Right lobe of liver (tissue), 6 donors: Measurements from ENCODE around the gene TPBGL. TPM values are rescaled to one million over a fixed set of nuclear protein-coding genes. Genes with fewer than 3 reads are reported as not detected.

ENCODE experiments used
- ATAC-seq, 4 donors: fragments of 200-7000 bp; cut with Tn5 transposase; one replicate each; pipeline ENCODE4 v1.9.1; 2020; ENCODE audit warnings: mild to moderate bottlenecking in 4 of 4, moderate library complexity in 4 of 4
- DNase-seq, 3 donors: peaks; one replicate each; pipeline ENCODE4 v3.0.0-alpha.2; 2020
- H3K27ac ChIP-seq, 3 donors: fragments of 200-600 bp; one replicate each; pipeline ENCODE4 v1.8.0; 2022
- H3K27me3 ChIP-seq, 2 donors: fragments of 200-600 bp; one replicate each; pipeline ENCODE4 v1.8.0; 2022
- H3K36me3 ChIP-seq, 4 donors: fragments of 200-600 bp; sonication (generic) in 1 of 4; one replicate each; pipeline versions ENCODE4 v1.5.1 to v1.8.0; 2017 to 2022; ENCODE audit warnings: control low read depth in 1 of 4
- H3K4me1 ChIP-seq, 4 donors: fragments of 200-600 bp; sonication (generic) in 1 of 4; one replicate each; pipeline versions ENCODE4 v1.5.1 to v1.8.0; 2017 to 2022; ENCODE audit warnings: control low read depth in 1 of 4
- H3K4me3 ChIP-seq, 3 donors: fragments of 200-600 bp; one replicate each; pipeline ENCODE4 v1.8.0; 2022
- H3K9me3 ChIP-seq, 4 donors: fragments of 200-600 bp; sonication (generic) in 1 of 4; one replicate each; pipeline versions ENCODE4 v1.5.1 to v1.8.0; 2017 to 2022; ENCODE audit warnings: control low read depth in 1 of 4
- POLR2A ChIP-seq: fragments of 450-650 bp; IDR thresholded peaks from one replicate; pipeline ENCODE4 v1.6.1; 2017; ENCODE audit warnings: antibody characterized with exemption, mild to moderate bottlenecking
- WGBS: methylation state at CpG from one replicate; pipeline ENCODE4 v1.1.6; 2018; ENCODE audit warnings: low coverage, low lambda C conversion rate; ENCODE audit not compliant: insufficient coverage; ENCODE audit errors: missing lambda C conversion rate; 5-methylcytosine and 5-hydroxymethylcytosine counted together
- intact Hi-C, 2 donors: fragments of 100-400 bp; cut with DNase I; formaldehyde crosslinking; loops; one replicate each; pipeline versions ENCODE4 v1.11.2 to v1.14.1; 2022
- total RNA-seq, 6 experiments: library from RNA; depleted of rRNA in 2 of 6; stranded (reverse); fragments of >200 nt in 2 of 6; fragmentation: NEBNext Ultra II Directional in 3 of 6; extraction: Animal tissue kit (Norgen Biotek cat#: 25700) in 3 of 6; gene quantifications; one replicate each; pipeline versions ENCODE4 v1.1.0 to v1.2.4, GENCODE V29; 2016 to 2023
- TF ChIP-seq, protein P1 (sequence below), 4 donors: fragments of 200-600 bp in 3 of 4; fragments of 450-650 bp in 1 of 4; IDR thresholded peaks; one replicate each; pipeline versions ENCODE4 v1.5.1 to v1.8.0; 2016 to 2022; ENCODE audit warnings: antibody characterized with exemption in 4 of 4, mild to moderate bottlenecking in 2 of 4
- donor health status: DM: no; HTN: yes; CAD: no.
- donor health status: DM: no; HTN: no; CAD: no.
- donor health status: DM: no; HTN: no; CAD: no.
- donor health status: DM: no; HTN: yes; CAD: no.
- donor health status: DM: no; HTN: yes; CAD: no.

TPBGL gene
- total RNA-seq, 6 experiments from 2014 or later: not detected

DNA sequence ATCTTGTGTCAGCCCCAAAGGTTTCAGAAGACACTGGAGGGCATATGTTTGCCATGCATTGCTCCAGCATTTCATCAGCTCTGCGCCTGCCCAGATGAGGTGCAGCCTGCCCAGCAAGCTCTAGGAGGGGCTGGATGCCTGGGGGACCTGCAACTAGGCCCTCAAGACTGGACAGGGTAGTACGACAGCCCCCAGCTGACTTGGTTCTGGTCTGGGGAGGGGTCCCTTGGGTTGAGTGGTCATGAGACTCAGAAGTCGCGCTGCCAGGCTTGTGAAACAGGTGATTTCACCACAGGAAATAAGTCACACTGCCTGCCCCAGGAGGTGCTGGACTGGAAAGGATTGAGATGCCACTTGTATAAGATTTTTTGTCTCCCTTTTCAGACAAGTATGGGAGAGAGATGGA lies 23.4 kb downstream of the TPBGL start:
- DNase-seq (peak in 2 of 3 donors; percentile 49 to 52), ATAC-seq (peak in 1 of 4 donors; percentile 2)
- H3K36me3 ChIP-seq: peaks cover 0 to 4% (median 0%) of the 10 kb centered on the region in 4 donors
- no peak overlapping the region for H3K4me3 ChIP-seq
- intact Hi-C loops: no loop called here
- no peak for TF ChIP-seq POLR2A
- TF ChIP-seq, protein P1, sequence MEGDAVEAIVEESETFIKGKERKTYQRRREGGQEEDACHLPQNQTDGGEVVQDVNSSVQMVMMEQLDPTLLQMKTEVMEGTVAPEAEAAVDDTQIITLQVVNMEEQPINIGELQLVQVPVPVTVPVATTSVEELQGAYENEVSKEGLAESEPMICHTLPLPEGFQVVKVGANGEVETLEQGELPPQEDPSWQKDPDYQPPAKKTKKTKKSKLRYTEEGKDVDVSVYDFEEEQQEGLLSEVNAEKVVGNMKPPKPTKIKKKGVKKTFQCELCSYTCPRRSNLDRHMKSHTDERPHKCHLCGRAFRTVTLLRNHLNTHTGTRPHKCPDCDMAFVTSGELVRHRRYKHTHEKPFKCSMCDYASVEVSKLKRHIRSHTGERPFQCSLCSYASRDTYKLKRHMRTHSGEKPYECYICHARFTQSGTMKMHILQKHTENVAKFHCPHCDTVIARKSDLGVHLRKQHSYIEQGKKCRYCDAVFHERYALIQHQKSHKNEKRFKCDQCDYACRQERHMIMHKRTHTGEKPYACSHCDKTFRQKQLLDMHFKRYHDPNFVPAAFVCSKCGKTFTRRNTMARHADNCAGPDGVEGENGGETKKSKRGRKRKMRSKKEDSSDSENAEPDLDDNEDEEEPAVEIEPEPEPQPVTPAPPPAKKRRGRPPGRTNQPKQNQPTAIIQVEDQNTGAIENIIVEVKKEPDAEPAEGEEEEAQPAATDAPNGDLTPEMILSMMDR (IDR thresholded peaks at IDR 0.05): no peak
- WGBS: no CpG with 5 or more reads among the region's 4 CpGs
- no peaks in the 10 kb centered on the region for H3K27me3 ChIP-seq
- H3K9me3 ChIP-seq: no peaks in the 10 kb centered on the region
- H3K27ac ChIP-seq: no peak overlapping the region
- no peaks in the 10 kb centered on the region for H3K4me1 ChIP-seq

DNA sequence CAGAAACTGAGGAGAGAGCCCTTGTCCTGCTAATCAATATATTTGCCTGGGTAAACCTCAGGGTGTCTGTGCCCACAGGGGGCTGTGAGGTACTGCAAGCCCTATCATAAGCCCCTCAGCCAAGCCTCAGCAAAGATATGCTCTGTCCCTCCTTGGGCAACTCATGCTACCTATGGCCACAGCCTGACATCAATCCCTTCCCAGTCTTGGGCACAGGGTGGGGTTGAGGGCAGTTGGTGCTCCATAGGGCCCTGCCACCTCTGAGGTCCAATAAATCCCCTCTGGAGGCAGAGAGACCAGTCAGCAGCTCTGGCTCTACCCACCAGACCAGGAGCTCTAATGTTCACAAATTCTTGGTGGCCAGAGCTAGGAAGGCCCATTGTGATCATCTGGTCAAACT lies 23.8 kb downstream of the TPBGL start:
- ATAC-seq: peak in 1 of 4 donors; percentile 1
- DNase-seq: peak in 2 of 3 donors; percentile 30
- Histone ChIP-seq H3K4me1 (no peaks in the 10 kb centered on the region), H3K4me3 (no peak overlapping the region), H3K27ac (no peak overlapping the region), H3K36me3 (peaks cover 0 to 4% (median 0%) of the 10 kb centered on the region in 4 donors), H3K27me3 (no peaks in the 10 kb centered on the region), H3K9me3 (no peaks in the 10 kb centered on the region)
- intact Hi-C loops: no loop called here
- TF ChIP-seq, protein P1 (IDR thresholded peaks at IDR 0.05): no peak
- no peak for TF ChIP-seq POLR2A

DNA sequence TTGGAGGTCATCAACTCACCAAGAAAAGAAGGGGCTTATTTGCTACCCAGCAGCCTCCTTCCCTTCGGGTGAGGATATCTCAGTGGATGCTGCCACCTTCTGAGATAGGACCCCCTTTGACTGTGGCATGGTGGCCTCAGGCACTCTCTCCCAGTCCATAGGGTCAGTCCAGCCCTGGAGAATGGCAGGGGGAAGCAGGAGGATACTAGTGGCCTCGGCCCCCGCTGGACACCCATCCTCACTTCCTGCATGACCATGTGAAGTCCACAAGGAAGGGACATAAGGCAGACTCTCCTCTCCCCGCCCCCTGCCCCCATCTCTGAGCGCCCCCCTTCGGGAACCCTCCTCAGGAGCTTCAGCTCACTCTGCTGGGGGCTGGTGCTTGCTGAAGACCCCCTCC lies 24.4 kb downstream of the TPBGL start:
- ATAC-seq (no peak), DNase-seq (peak in 2 of 3 donors; percentile 37 to 49)
- WGBS: 41% methylated on average over 2 of the region's 6 CpGs
- intact Hi-C loops: no loop called here
- H3K27ac ChIP-seq: no peak overlapping the region
- H3K4me1 ChIP-seq: no peaks in the 10 kb centered on the region
- TF ChIP-seq, protein P1 (IDR thresholded peaks at IDR 0.05): no peak
- TF ChIP-seq POLR2A: no peak
- no peaks in the 10 kb centered on the region for H3K27me3 ChIP-seq
- no peaks in the 10 kb centered on the region for H3K9me3 ChIP-seq
- no peak overlapping the region for H3K4me3 ChIP-seq
- peaks cover 0 to 4% (median 0%) of the 10 kb centered on the region in 4 donors for H3K36me3 ChIP-seq

DNA sequence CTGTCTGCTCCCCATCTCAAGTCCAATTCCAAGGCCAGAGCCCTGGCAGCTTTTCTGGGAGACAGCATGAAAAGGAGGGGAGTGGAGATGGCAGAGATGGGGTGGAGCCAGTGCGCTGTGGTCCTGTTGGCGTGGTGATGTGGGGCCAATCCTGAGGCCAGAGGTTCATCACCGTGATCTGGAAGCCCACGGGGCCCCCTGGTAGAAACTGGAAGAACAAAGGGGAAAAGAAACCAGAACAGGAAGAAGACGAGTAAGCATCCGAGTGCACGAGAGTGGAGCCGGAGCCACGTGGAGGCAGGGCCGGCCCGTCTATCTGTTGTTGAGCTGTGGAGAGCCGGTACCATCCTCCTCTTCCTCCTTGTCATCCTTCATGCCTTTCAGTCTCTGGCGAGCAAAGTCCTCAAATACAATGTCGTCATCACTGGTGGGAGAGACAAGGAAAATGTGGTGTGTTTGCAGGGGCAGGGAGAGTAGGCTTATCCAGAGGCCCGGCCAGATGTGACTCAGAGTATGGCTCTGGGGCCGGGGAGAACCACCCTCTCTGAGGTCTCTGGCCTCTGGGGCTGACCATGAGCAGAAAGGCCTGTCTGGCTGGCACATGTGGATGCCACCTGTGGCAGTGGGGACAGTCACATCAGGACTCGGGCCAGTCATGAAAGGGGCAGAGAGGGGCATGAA lies 25.4 kb downstream of the TPBGL start:
- Histone ChIP-seq H3K4me1 (no peaks in the 10 kb centered on the region), H3K9me3 (no peaks in the 10 kb centered on the region), H3K27ac (no peak overlapping the region), H3K27me3 (no peaks in the 10 kb centered on the region), H3K36me3 (peaks cover 0 to 4% (median 0%) of the 10 kb centered on the region in 4 donors), H3K4me3 (no peak overlapping the region)
- ATAC-seq (peak in 1 of 4 donors; percentile 6), DNase-seq (peak in 2 of 3 donors; percentile 43 to 53)
- intact Hi-C loops: no loop called here
- TF ChIP-seq POLR2A: no peak
- TF ChIP-seq, protein P1 (IDR thresholded peaks at IDR 0.05): no peak
- 52% methylated on average over 7 of the region's 17 CpGs for WGBS
